ENCODE data around the gene ARHGEF28.

DNA sequence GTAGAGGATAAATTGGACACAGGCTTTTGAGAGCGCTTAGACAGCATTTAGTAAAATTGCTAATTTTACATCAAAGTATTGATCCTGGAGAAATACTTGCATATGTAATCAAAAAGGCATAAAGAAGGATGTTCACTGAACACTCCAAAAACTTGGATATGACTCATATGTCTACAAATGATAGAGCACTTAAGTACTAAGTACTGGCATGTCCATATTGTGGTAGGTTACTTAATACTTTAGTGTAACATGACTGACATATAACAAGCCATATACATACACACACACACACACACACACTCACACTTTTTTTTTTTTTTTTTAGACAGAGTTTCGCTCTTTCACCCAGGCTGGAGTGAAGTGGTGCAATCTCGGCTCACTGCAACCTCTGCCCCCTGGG is 361.9 kb downstream of the ARHGEF28 start:
- TF ChIP-seq, protein P1, sequence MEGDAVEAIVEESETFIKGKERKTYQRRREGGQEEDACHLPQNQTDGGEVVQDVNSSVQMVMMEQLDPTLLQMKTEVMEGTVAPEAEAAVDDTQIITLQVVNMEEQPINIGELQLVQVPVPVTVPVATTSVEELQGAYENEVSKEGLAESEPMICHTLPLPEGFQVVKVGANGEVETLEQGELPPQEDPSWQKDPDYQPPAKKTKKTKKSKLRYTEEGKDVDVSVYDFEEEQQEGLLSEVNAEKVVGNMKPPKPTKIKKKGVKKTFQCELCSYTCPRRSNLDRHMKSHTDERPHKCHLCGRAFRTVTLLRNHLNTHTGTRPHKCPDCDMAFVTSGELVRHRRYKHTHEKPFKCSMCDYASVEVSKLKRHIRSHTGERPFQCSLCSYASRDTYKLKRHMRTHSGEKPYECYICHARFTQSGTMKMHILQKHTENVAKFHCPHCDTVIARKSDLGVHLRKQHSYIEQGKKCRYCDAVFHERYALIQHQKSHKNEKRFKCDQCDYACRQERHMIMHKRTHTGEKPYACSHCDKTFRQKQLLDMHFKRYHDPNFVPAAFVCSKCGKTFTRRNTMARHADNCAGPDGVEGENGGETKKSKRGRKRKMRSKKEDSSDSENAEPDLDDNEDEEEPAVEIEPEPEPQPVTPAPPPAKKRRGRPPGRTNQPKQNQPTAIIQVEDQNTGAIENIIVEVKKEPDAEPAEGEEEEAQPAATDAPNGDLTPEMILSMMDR (IDR thresholded peaks at IDR 0.05): no peak
- TF ChIP-seq POLR2AphosphoS5 (IDR thresholded peaks at IDR 0.05) (no peak), POLR2A (IDR thresholded peaks at IDR 0.05; ENCODE audit: low read depth) (no peak)
